ENCODE measurements around the gene GLT1D1.
"Not testable (repeated sequence)": the region's sequence is repeated elsewhere in the genome, so short reads cannot be mapped to it uniquely, and the experiment has no call there.

Gene GLT1D1

GRCh38 chr12:128852885-128853599 lies at the start of gene GLT1D1:
Gene GLT1D1 (plus strand): TSS chr12:128853478. CDS start chr12:128853582, 104 bp downstream.
- no peak for DNase-seq (ENCODE audit: low read depth)

- DNase-seq (ENCODE audit: low read depth), result no peak
These were observed 49.5 kb upstream of the GLT1D1 start for GRCh38 chr12:128803788-128804187.

GRCh38 chr12:128804762-128805161 lies 48.5 kb upstream of the GLT1D1 start:
- no peak for DNase-seq (ENCODE audit: low read depth)

- DNase-seq (ENCODE audit: low read depth), result not testable (repeated sequence)
These were observed 47.9 kb upstream of the GLT1D1 start for GRCh38 chr12:128805406-128805805.

- no peak for DNase-seq (ENCODE audit: low read depth)
These were observed 46.7 kb upstream of the GLT1D1 start for GRCh38 chr12:128806573-128806972.

GRCh38 chr12:128807161-128807724 lies 46.0 kb upstream of the GLT1D1 start:
- DNase-seq (ENCODE audit: low read depth), result no peak

GRCh38 chr12:128808651-128809050 lies 44.6 kb upstream of the GLT1D1 start:
- no peak for DNase-seq (ENCODE audit: low read depth)

GRCh38 chr12:128810182-128811127 lies 42.8 kb upstream of the GLT1D1 start:
- no peak for DNase-seq (ENCODE audit: low read depth)

- DNase-seq (ENCODE audit: low read depth), result no peak
These were observed 41.5 kb upstream of the GLT1D1 start for GRCh38 chr12:128811806-128812205.

- no peak for DNase-seq (ENCODE audit: low read depth)
These were observed 39.9 kb upstream of the GLT1D1 start for GRCh38 chr12:128813392-128813791.

- no peak for DNase-seq (ENCODE audit: low read depth)
These were observed 39.4 kb upstream of the GLT1D1 start for GRCh38 chr12:128813883-128814282.

GRCh38 chr12:128814411-128815261 lies 38.6 kb upstream of the GLT1D1 start:
- no peak for DNase-seq (ENCODE audit: low read depth)

- DNase-seq (ENCODE audit: low read depth), result no peak
These were observed 37.3 kb upstream of the GLT1D1 start for GRCh38 chr12:128815779-128816642.

GRCh38 chr12:128816643-128816920 lies 36.7 kb upstream of the GLT1D1 start:
- no peak for DNase-seq (ENCODE audit: low read depth)

- no peak for DNase-seq (ENCODE audit: low read depth)
These were observed 35.9 kb upstream of the GLT1D1 start for GRCh38 chr12:128817111-128818015.

GRCh38 chr12:128818065-128819022 lies 34.9 kb upstream of the GLT1D1 start:
- DNase-seq (ENCODE audit: low read depth), result no peak

GRCh38 chr12:128819293-128820144 lies 33.8 kb upstream of the GLT1D1 start:
- no peak for DNase-seq (ENCODE audit: low read depth)

GRCh38 chr12:128820253-128820652 lies 33.0 kb upstream of the GLT1D1 start:
- no peak for DNase-seq (ENCODE audit: low read depth)
